Measurements from ENCODE around the gene ZMIZ1. TPM values are rescaled to one million over a fixed set of nuclear protein-coding genes. Genes with fewer than 3 reads are reported as not detected.

Gene ZMIZ1
- total RNA-seq, 1 experiment from 2014 or later: 42.3 TPM

DNA sequence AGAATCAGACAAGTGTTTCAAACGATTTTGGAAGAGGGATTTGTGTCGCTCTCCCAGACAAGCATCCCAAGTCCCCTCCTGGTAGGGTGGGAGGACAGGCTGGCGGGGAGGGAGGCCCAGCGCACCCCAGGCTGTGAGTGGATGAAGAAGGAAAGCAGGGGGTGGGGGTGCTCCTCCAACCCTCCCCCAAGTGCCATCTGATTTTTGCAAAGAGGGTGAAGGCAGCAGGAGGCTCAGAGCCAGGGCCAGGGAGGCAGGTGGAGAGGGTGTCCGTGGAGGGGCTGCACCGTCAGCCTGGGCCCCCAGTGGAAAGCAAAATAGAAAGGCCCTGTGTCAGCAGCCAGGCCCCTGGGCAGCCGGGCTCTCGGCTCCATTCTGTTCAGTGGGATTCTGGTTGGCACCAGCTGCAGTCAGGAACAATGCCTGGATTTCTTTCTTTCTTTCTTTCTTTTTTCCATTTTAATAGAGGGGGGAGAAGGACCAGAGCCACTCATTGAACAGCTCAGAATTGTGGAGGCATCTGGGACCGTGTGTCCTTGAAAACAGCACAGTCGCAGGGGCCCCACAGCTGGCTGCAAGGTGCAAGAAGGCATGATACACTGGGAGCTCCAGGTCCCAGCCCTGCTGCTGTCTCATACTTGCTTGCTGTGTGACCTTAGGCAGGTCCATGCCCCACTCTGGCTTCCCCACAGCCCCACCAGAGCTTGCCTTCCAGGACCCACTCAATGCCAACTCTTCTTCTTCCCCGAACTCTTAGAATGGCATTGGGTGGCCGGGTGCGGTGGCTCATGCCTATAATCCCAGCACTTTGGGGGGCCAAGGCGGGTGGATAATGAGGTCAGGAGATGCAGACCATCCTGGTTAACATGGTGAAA, 7.1 kb upstream of the ZMIZ1 start:
- H3K27ac Mint-ChIP-seq (ENCODE audit: unreplicated experiment): no peak overlapping the region
- H3K9me3 Mint-ChIP-seq (ENCODE audit: unreplicated experiment): no peaks in the 10 kb centered on the region
- peaks cover 12% of the 10 kb centered on the region for H3K36me3 Mint-ChIP-seq (ENCODE audit: insufficient read depth, unreplicated experiment)
- Histone ChIP-seq H3K4me3 (ENCODE audit: low read depth, low read length) (no peak overlapping the region), H3K4me1 (peaks cover 54% of the 10 kb centered on the region), H3K27me3 (replicated peaks; ENCODE audit: control insufficient read depth, insufficient read depth, low read length) (no peaks in the 10 kb centered on the region), H3K36me3 (ENCODE audit: control insufficient read depth, insufficient read depth, low read length) (no peaks in the 10 kb centered on the region), H3K9me3 (no peaks in the 10 kb centered on the region)
- intact Hi-C loops (cut with micrococcal nuclease; ENCODE audit: unreplicated experiment): loop anchor here (10.0 kb wide), 2 partner anchors 537 to 637 kb away; no protein-coding TSS in a partner anchor
- no peaks in the 10 kb centered on the region for H3K27me3 Mint-ChIP-seq (ENCODE audit: insufficient read depth, unreplicated experiment)
- BruUV-seq (replicated peaks): no TSS peak
- TF ChIP-seq, protein P1, sequence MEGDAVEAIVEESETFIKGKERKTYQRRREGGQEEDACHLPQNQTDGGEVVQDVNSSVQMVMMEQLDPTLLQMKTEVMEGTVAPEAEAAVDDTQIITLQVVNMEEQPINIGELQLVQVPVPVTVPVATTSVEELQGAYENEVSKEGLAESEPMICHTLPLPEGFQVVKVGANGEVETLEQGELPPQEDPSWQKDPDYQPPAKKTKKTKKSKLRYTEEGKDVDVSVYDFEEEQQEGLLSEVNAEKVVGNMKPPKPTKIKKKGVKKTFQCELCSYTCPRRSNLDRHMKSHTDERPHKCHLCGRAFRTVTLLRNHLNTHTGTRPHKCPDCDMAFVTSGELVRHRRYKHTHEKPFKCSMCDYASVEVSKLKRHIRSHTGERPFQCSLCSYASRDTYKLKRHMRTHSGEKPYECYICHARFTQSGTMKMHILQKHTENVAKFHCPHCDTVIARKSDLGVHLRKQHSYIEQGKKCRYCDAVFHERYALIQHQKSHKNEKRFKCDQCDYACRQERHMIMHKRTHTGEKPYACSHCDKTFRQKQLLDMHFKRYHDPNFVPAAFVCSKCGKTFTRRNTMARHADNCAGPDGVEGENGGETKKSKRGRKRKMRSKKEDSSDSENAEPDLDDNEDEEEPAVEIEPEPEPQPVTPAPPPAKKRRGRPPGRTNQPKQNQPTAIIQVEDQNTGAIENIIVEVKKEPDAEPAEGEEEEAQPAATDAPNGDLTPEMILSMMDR (IDR thresholded peaks at IDR 0.05; ENCODE audit: insufficient read depth in 1 of 2, low read depth in 1 of 2, low read length in 1 of 2, severe bottlenecking in 1 of 2, unreplicated experiment in 1 of 2): no peak
- ChIA-PET POLR2A (no interaction called here), CTCF (no interaction called here)
- peaks cover 45% of the 10 kb centered on the region for H3K4me1 Mint-ChIP-seq (ENCODE audit: low read depth, unreplicated experiment)
- peak in 1 of 2 experiments; percentile 18 for DNase-seq
- no peak overlapping the region for H3K4me3 Mint-ChIP-seq (ENCODE audit: unreplicated experiment)

DNA sequence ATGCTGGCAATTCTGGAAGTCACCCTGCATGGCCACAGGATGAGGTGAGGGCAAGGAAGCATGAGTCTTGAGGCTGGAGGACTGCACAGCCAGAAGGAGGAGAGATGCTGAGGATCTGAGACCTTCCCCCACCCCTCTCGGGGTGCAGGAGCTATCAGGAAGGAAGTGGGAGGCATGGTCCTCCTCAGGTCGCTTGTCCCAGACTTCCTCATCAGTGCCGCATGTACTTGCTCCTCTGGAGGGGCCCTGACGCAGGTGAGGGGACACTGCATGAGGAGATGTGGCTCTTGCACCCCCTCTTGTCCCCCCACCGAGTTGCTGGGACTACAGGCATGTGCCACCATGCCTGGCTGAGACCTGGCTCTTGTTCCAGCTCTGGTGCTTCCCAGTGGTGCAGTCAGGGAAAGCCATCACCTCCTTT, 5.7 kb upstream of the ZMIZ1 start:
- no peak overlapping the region for H3K4me3 Mint-ChIP-seq (ENCODE audit: unreplicated experiment)
- intact Hi-C loops (cut with micrococcal nuclease; ENCODE audit: unreplicated experiment): loop anchor here (10.0 kb wide), 2 partner anchors 538 to 638 kb away; no protein-coding TSS in a partner anchor
- BruUV-seq (replicated peaks): no TSS peak

More for the DNA sequence above, 5.7 kb upstream of the ZMIZ1 start:
- Histone ChIP-seq H3K36me3 (ENCODE audit: control insufficient read depth, insufficient read depth, low read length) (no peaks in the 10 kb centered on the region), H3K4me1 (peaks cover 43% of the 10 kb centered on the region), H3K4me3 (ENCODE audit: low read depth, low read length) (no peak overlapping the region), H3K27me3 (replicated peaks; ENCODE audit: control insufficient read depth, insufficient read depth, low read length) (no peaks in the 10 kb centered on the region), H3K9me3 (no peaks in the 10 kb centered on the region)
- Mint-ChIP-seq H3K27ac (ENCODE audit: unreplicated experiment) (no peak overlapping the region), H3K36me3 (ENCODE audit: insufficient read depth, unreplicated experiment) (peaks cover 12% of the 10 kb centered on the region), H3K4me1 (ENCODE audit: low read depth, unreplicated experiment) (peaks cover 35% of the 10 kb centered on the region), H3K27me3 (ENCODE audit: insufficient read depth, unreplicated experiment) (no peaks in the 10 kb centered on the region), H3K9me3 (ENCODE audit: unreplicated experiment) (no peaks in the 10 kb centered on the region)
- no peak for DNase-seq
- TF ChIP-seq, protein P1 (IDR thresholded peaks at IDR 0.05; ENCODE audit: insufficient read depth in 1 of 2, low read depth in 1 of 2, low read length in 1 of 2, severe bottlenecking in 1 of 2, unreplicated experiment in 1 of 2): no peak
- POLR2A ChIA-PET: no interaction called here
- CTCF ChIA-PET: no interaction called here

All from Caco-2 (cell line).